ENCODE data around the gene MEGF11. TPM values are rescaled to one million over a fixed set of nuclear protein-coding genes. Genes with fewer than 3 reads are reported as not detected.

Gene MEGF11
- total RNA-seq, 2 donors from 2014 or later, result not detected

DNA sequence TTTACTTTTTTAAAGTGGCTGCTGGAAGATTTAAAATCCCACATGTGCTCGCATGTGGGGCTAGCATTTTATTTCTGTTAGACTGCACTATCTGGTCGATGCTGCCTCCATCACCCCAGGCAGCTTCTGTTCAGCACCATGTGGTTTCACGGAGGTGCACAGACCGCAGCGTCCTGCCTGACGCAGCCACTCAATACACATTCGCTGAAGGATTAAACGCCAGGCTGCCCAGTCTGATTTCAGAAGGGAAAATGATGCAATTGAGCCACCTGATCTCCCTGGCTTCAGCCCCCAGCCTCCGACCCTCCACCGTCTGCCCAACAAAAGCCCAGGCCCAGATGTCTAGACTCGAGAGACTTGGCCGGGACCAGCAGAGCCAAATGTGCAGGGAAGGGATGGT is 84.5 kb downstream of the MEGF11 start:
- intact Hi-C loops (cut with DNase I), result no loop called here
- Histone ChIP-seq H3K9me3 (no peaks in the 10 kb centered on the region), H3K9ac (ENCODE audit: low read depth in 2 of 2, low read length in 2 of 2) (no peak overlapping the region), H3K27ac (no peak overlapping the region), H3K36me3 (no peaks in the 10 kb centered on the region), H3K4me3 (no peak overlapping the region), H3K4me1 (no peaks in the 10 kb centered on the region), H3K27me3 (no peaks in the 10 kb centered on the region)
- TF ChIP-seq, protein P1, sequence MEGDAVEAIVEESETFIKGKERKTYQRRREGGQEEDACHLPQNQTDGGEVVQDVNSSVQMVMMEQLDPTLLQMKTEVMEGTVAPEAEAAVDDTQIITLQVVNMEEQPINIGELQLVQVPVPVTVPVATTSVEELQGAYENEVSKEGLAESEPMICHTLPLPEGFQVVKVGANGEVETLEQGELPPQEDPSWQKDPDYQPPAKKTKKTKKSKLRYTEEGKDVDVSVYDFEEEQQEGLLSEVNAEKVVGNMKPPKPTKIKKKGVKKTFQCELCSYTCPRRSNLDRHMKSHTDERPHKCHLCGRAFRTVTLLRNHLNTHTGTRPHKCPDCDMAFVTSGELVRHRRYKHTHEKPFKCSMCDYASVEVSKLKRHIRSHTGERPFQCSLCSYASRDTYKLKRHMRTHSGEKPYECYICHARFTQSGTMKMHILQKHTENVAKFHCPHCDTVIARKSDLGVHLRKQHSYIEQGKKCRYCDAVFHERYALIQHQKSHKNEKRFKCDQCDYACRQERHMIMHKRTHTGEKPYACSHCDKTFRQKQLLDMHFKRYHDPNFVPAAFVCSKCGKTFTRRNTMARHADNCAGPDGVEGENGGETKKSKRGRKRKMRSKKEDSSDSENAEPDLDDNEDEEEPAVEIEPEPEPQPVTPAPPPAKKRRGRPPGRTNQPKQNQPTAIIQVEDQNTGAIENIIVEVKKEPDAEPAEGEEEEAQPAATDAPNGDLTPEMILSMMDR (IDR thresholded peaks at IDR 0.05), result no peak
- DNase-seq, result no peak

DNA sequence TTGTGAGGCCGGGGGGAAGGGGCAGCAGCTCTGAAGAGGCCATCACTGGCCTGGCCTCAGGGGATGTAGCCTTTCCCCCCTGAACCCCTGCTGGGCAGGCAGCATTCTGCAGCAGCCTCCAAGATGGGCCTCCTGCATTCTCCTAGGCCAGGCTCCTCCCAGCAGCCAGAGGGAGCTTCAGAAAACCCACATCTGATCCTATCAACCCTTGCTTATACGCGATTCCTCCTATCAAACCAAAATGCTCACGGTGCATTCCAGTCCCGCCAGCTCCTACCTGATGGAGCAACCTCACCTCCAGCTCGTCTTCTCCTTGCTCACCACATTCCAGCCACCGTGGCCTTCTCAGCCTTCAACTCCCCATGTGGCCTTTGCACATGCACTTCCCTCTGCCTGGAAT is 85.7 kb downstream of the MEGF11 start:
- TF ChIP-seq, protein P1 (IDR thresholded peaks at IDR 0.05), result no peak
- intact Hi-C loops (cut with DNase I), result no loop called here
- DNase-seq, result no peak
- no peak overlapping the region for H3K27ac ChIP-seq
- H3K27me3 ChIP-seq, result no peaks in the 10 kb centered on the region
- no peaks in the 10 kb centered on the region for H3K36me3 ChIP-seq
- no peaks in the 10 kb centered on the region for H3K4me1 ChIP-seq
- H3K9me3 ChIP-seq, result no peaks in the 10 kb centered on the region
- H3K4me3 ChIP-seq, result no peak overlapping the region
- H3K9ac ChIP-seq (ENCODE audit: low read depth in 2 of 2, low read length in 2 of 2), result no peak overlapping the region

DNA sequence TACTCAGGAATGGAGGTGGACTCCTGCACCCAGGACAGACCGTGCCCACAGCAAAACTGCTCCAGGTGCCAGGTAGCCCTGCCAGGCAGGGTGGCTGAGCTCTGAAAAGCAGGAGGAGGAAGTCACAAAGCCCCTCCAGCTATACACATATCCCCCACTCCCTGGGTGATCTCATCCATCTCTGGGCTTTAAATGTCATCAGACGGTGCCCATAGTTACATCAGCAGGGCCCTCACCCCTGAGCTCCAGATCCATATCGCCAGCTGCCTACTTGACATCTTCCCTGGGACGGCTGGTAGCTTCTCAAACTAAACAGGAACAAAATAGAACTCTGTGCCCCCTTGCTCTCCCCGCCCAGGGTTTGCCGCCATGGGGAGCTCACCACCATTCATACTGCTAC is 87.7 kb downstream of the MEGF11 start:
- no peaks in the 10 kb centered on the region for H3K27me3 ChIP-seq
- no peak overlapping the region for H3K9ac ChIP-seq (ENCODE audit: low read depth in 2 of 2, low read length in 2 of 2)
- H3K27ac ChIP-seq, result no peak overlapping the region
- intact Hi-C loops (cut with DNase I), result no loop called here
- TF ChIP-seq, protein P1 (IDR thresholded peaks at IDR 0.05), result no peak
- no peaks in the 10 kb centered on the region for H3K9me3 ChIP-seq
- no peak overlapping the region for H3K4me3 ChIP-seq
- H3K36me3 ChIP-seq, result no peaks in the 10 kb centered on the region
- DNase-seq, result no peak
- H3K4me1 ChIP-seq, result no peaks in the 10 kb centered on the region

DNA sequence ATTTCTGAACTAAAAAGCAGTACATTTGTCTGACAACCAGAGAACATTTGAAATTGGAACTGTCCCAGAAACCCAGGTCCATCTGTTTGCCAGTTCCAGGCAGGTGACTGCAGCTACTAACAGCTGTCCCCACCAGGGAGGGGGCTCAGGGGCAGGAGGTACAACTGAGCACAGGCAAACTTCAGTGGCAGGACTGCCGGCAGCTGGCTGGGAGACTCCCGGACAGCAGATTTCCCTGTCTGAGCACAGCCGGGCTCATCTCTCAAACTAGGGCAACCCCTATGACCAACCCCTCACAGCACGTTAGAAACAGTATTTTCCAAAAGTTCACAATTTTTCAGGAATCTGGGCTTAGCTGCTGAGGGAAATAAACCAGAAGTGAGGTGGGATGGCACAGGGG is 88.8 kb downstream of the MEGF11 start:
- DNase-seq, result no peak
- H3K27me3 ChIP-seq, result no peaks in the 10 kb centered on the region
- H3K4me1 ChIP-seq, result no peaks in the 10 kb centered on the region
- H3K4me3 ChIP-seq, result no peak overlapping the region
- H3K36me3 ChIP-seq, result no peaks in the 10 kb centered on the region
- H3K27ac ChIP-seq, result no peak overlapping the region
- intact Hi-C loops (cut with DNase I), result no loop called here
- H3K9ac ChIP-seq (ENCODE audit: low read depth in 2 of 2, low read length in 2 of 2), result no peak overlapping the region
- TF ChIP-seq, protein P1 (IDR thresholded peaks at IDR 0.05), result no peak
- no peaks in the 10 kb centered on the region for H3K9me3 ChIP-seq

DNA sequence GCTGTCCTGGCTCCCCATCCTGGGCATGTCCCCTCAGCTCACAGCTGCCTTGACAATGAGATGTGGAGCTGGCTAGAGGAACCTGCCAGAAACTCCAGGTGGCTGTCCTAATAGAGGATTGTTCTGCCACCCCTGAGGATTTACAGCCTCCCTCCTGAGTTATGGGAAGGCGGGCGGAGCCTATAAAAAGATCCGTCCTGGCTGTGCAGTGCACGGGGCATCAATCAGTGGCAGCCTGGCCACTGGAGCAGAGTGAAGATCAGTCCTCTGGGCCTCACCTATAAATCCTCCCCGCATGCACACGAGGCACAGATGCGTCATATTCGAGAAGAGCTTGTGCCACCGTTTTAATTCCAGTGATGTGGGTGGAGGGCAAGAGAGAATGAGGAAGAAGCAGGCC is 90.0 kb downstream of the MEGF11 start:
- Histone ChIP-seq H3K9me3 (no peaks in the 10 kb centered on the region), H3K4me3 (no peak overlapping the region), H3K27ac (no peak overlapping the region), H3K36me3 (no peaks in the 10 kb centered on the region), H3K9ac (ENCODE audit: low read depth in 2 of 2, low read length in 2 of 2) (no peak overlapping the region), H3K4me1 (no peaks in the 10 kb centered on the region), H3K27me3 (no peaks in the 10 kb centered on the region)
- DNase-seq, result no peak
- intact Hi-C loops (cut with DNase I), result no loop called here
- TF ChIP-seq, protein P1 (IDR thresholded peaks at IDR 0.05), result no peak

DNA sequence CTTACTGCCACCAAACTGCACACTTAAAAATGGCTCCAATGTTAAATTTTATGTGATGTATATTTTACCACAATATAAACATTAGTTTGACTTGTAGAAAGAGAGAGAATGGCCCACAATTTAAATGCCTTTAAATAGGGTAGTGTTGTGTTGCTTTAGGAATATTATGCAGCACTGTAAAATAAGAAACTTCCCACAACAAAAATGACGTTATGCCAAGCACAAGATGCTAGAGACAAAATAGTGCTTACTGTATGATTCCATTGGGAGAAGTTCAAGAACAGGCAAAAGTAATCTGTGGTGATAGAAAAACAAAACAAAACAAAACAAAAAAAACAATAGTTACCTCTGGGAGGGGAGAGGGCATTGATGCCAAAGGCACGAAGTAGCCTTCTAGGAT is 91.3 kb downstream of the MEGF11 start:
- Histone ChIP-seq H3K9ac (ENCODE audit: low read depth in 2 of 2, low read length in 2 of 2) (no peak overlapping the region), H3K36me3 (no peaks in the 10 kb centered on the region), H3K4me1 (no peaks in the 10 kb centered on the region), H3K27me3 (no peaks in the 10 kb centered on the region), H3K27ac (no peak overlapping the region), H3K9me3 (no peaks in the 10 kb centered on the region), H3K4me3 (no peak overlapping the region)
- TF ChIP-seq, protein P1 (IDR thresholded peaks at IDR 0.05), result no peak
- intact Hi-C loops (cut with DNase I), result no loop called here
- DNase-seq, result no peak
